ENCODE results near the gene GPR119.

DNA sequence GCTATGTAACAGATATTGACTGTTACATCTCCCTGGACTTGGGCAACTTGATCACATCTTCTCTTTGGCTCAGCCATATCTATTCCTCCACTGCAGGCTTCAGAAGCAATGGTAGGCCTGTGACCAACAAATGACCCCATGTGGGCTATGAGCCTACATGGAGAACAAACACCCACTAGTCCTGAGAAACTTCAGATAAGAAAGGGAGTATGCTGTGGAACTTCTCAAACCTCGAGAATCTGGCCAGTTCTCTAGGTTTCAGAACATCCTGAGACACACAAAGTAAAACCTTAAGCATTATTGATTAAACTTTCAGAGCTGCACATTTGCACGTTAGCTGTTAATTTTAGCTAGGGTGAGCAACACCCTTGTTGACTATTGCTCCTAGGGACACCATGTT is 32.6 kb upstream of the GPR119 start:
- TF ChIP-seq, protein P1, sequence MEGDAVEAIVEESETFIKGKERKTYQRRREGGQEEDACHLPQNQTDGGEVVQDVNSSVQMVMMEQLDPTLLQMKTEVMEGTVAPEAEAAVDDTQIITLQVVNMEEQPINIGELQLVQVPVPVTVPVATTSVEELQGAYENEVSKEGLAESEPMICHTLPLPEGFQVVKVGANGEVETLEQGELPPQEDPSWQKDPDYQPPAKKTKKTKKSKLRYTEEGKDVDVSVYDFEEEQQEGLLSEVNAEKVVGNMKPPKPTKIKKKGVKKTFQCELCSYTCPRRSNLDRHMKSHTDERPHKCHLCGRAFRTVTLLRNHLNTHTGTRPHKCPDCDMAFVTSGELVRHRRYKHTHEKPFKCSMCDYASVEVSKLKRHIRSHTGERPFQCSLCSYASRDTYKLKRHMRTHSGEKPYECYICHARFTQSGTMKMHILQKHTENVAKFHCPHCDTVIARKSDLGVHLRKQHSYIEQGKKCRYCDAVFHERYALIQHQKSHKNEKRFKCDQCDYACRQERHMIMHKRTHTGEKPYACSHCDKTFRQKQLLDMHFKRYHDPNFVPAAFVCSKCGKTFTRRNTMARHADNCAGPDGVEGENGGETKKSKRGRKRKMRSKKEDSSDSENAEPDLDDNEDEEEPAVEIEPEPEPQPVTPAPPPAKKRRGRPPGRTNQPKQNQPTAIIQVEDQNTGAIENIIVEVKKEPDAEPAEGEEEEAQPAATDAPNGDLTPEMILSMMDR (conservative IDR thresholded peaks at IDR 0.05; ENCODE audit: low read length): no peak
- TF ChIP-seq EZH2phosphoT487 (IDR thresholded peaks at IDR 0.05; ENCODE audit: borderline replicate concordance): no peak

Data from Loucy (cell line).